ENCODE measurements around the gene DPP6. TPM values are rescaled to one million over a fixed set of nuclear protein-coding genes. Genes with fewer than 3 reads are reported as not detected.

The DPP6 gene
- total RNA-seq, 4 donors from 2014 or later: 1.8 to 33.7 (median 6.4) TPM

DNA sequence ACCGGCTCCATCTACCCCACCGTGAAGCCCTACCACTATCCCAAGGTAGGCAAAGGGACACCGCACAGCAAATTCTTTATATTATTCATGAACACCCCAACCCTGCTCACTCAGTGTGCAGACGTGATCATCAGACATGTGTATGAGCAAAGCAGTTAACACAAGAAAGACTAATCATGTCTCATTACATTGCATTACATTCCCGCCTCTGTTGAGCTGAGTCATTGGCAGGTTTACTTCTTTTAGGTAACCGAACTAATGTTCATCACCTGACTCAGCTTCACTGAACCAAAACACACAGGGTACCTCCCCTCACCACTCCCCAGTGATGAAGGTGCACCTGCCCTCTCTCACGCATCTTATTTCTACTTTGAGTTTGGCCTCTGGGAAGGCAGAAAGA, 717.3 kb downstream of the DPP6 start:
- no peak for TF ChIP-seq POLR2AphosphoS5 (IDR thresholded peaks at IDR 0.05)
- no peak for TF ChIP-seq POLR2A (IDR thresholded peaks at IDR 0.05)
- TF ChIP-seq, protein P1, sequence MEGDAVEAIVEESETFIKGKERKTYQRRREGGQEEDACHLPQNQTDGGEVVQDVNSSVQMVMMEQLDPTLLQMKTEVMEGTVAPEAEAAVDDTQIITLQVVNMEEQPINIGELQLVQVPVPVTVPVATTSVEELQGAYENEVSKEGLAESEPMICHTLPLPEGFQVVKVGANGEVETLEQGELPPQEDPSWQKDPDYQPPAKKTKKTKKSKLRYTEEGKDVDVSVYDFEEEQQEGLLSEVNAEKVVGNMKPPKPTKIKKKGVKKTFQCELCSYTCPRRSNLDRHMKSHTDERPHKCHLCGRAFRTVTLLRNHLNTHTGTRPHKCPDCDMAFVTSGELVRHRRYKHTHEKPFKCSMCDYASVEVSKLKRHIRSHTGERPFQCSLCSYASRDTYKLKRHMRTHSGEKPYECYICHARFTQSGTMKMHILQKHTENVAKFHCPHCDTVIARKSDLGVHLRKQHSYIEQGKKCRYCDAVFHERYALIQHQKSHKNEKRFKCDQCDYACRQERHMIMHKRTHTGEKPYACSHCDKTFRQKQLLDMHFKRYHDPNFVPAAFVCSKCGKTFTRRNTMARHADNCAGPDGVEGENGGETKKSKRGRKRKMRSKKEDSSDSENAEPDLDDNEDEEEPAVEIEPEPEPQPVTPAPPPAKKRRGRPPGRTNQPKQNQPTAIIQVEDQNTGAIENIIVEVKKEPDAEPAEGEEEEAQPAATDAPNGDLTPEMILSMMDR (IDR thresholded peaks at IDR 0.05): no peak
- no peak for TF ChIP-seq EP300 (IDR thresholded peaks at IDR 0.05; ENCODE audit: low read depth)
- WGBS, 2 donors (ENCODE audit: low coverage in 1 of 2): 85 to 89% methylated on average over 6 to 7 of the region's 7 CpGs
- intact Hi-C loops (cut with DNase I; ENCODE audit: low total_unique reads): no loop called here

DNA sequence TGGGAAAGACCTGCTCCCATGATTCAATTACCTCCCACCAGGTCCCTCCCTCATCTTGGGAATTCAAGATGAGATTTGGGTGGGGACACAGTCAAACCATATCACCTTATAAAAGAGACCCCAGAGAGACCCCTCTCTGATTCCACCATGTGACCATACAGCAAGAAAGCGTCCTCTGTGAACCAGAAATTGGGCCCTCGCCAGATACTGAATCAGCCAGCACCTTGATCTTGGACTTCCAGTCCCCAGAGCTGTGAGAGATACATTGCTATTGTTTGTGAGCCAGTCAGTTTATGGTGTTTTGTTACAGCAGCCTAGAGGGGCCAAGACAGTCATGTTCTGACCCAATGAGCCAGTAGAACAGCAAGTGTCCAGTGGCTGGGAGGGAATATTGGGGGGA, 718.2 kb downstream of the DPP6 start:
- intact Hi-C loops (cut with DNase I; ENCODE audit: low total_unique reads): no loop called here
- no peak overlapping the region for H3K4me3 ChIP-seq
- no peaks in the 10 kb centered on the region for H3K4me1 ChIP-seq
- no peak for DNase-seq
- TF ChIP-seq POLR2AphosphoS5 (IDR thresholded peaks at IDR 0.05) (no peak), EP300 (IDR thresholded peaks at IDR 0.05; ENCODE audit: low read depth) (no peak), POLR2A (IDR thresholded peaks at IDR 0.05) (no peak)
- TF ChIP-seq, protein P1 (IDR thresholded peaks at IDR 0.05): no peak
- in situ Hi-C loops (cut with MboI; ENCODE audit: low pct_ligation_motif_present in 1 of 4, low pct_unique_long_range_greater_than_20kb in 1 of 4, low sequenced_read_pairs in 3 of 4): no loop called here
- WGBS, 2 donors (ENCODE audit: low coverage in 1 of 2): 62% methylated on average over 2 of the region's 2 CpGs; no CpG with 5 or more reads in 1 of the 2 donors
- H3K9me3 ChIP-seq: no peaks in the 10 kb centered on the region
- H3K27me3 ChIP-seq: no peaks in the 10 kb centered on the region
- H3K36me3 ChIP-seq: no peaks in the 10 kb centered on the region
- H3K27ac ChIP-seq: no peak overlapping the region

More for the DNA sequence above, 717.3 kb downstream of the DPP6 start:
- H3K36me3 ChIP-seq: no peaks in the 10 kb centered on the region
- H3K9me3 ChIP-seq: no peaks in the 10 kb centered on the region
- DNase-seq: no peak
- no peak overlapping the region for H3K4me3 ChIP-seq
- no peak overlapping the region for H3K27ac ChIP-seq
- in situ Hi-C loops (cut with MboI; ENCODE audit: low pct_ligation_motif_present in 1 of 4, low pct_unique_long_range_greater_than_20kb in 1 of 4, low sequenced_read_pairs in 3 of 4): no loop called here
- H3K27me3 ChIP-seq: no peaks in the 10 kb centered on the region
- no peaks in the 10 kb centered on the region for H3K4me1 ChIP-seq

DNA sequence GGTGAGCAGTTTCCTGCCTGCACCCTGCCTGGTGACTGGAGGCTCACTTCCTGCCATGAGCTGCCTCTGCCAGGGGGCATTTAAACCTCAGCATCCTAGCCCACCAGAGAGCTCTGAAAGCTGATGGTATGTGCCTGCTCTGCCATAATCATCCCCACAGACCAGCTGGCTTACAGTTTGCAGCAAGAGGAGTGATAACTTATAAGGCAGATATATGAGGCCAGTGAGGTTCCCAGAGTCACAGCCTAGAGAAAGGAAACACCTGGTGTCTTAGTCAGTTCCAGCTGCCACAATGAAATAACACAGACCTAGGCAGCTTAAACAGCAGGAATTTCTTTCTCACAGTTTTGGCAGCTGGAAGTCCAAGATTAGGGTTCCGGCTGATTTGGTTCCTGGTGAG, 718.8 kb downstream of the DPP6 start:
- TF ChIP-seq EP300 (IDR thresholded peaks at IDR 0.05; ENCODE audit: low read depth) (no peak), POLR2AphosphoS5 (IDR thresholded peaks at IDR 0.05) (no peak)
- TF ChIP-seq, protein P1 (IDR thresholded peaks at IDR 0.05): no peak
- Histone ChIP-seq H3K4me1 (no peaks in the 10 kb centered on the region), H3K4me3 (no peak overlapping the region), H3K9me3 (no peaks in the 10 kb centered on the region), H3K27ac (no peak overlapping the region), H3K27me3 (no peaks in the 10 kb centered on the region), H3K36me3 (no peaks in the 10 kb centered on the region)
- WGBS, 2 donors (ENCODE audit: low coverage in 1 of 2): 85% methylated on average over 1 of the region's 1 CpG; no CpG with 5 or more reads in 1 of the 2 donors
- intact Hi-C loops (cut with DNase I; ENCODE audit: low total_unique reads) (no loop called here), in situ Hi-C loops (cut with MboI; ENCODE audit: low pct_ligation_motif_present in 1 of 4, low pct_unique_long_range_greater_than_20kb in 1 of 4, low sequenced_read_pairs in 3 of 4) (no loop called here)
- DNase-seq: no peak

DNA sequence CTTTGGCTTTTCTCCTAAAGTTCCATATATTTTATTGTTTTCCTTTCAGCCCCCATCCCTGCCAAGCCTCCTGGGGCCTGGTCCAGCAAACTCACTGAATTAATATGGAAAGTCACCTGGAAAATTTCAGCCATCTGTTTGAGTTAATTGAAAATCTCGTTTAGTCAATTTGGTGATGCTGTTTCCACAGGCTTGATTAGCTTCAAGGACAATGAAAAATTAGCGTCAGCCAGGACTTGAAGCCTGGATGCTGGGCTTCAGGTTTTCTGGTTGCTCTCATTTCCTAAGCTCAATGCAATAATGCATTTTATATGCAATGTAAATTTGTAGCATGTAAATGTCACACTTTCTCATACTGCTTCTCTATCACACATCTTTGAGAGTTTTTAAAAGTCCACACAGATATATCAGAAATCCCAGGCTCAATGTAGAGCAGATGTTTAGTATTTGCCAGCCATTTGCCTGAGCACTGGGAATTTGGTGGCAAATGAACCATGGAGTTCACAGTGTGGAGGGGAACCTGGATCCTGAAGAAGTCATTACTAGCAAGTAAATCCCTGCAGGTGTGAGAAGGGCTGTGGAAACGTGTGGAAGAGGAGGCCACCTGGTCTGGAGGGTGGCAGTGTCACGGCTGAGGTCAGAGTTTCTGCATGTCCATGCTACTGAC, 722.2 kb downstream of the DPP6 start:
- intact Hi-C loops (cut with DNase I; ENCODE audit: low total_unique reads) (no loop called here), in situ Hi-C loops (cut with MboI; ENCODE audit: low pct_ligation_motif_present in 1 of 4, low pct_unique_long_range_greater_than_20kb in 1 of 4, low sequenced_read_pairs in 3 of 4) (no loop called here)
- TF ChIP-seq, protein P1 (IDR thresholded peaks at IDR 0.05): no peak
- TF ChIP-seq EP300 (IDR thresholded peaks at IDR 0.05; ENCODE audit: low read depth): no peak
- no peak for TF ChIP-seq POLR2A (IDR thresholded peaks at IDR 0.05)
- TF ChIP-seq POLR2AphosphoS5 (IDR thresholded peaks at IDR 0.05): no peak
- Histone ChIP-seq H3K4me3 (no peak overlapping the region), H3K4me1 (no peaks in the 10 kb centered on the region), H3K36me3 (no peaks in the 10 kb centered on the region), H3K27ac (no peak overlapping the region), H3K9me3 (no peaks in the 10 kb centered on the region), H3K27me3 (no peaks in the 10 kb centered on the region)
- no peak for DNase-seq
- 63% methylated on average over 4 of the region's 4 CpGs; no CpG with 5 or more reads in 1 of the 2 donors for WGBS, 2 donors (ENCODE audit: low coverage in 1 of 2)

Data from transverse colon (tissue), 4 donors.